Adrenal gland (tissue), 12 donors: ENCODE measurements around the gene CDHR5. TPM values are rescaled to one million over a fixed set of nuclear protein-coding genes. Genes with fewer than 3 reads are reported as not detected.

Experiments used
- DNase-seq, 7 donors: peaks; one replicate each; pipeline ENCODE4 v3.0.0-alpha.2; 2019 to 2020
- H3K27ac ChIP-seq, 5 donors: fragments of 200-600 bp; sonication (generic) in 4 of 5; 1 replicate in 3 of 5; 2 replicates in 2 of 5; pipeline versions ENCODE4 v1.5.1 to v1.8.0; 2016 to 2020; ENCODE audit warnings: mild to moderate bottlenecking in 1 of 5
- H3K27me3 ChIP-seq: fragments of 200-600 bp; 2 replicates; pipeline ENCODE4 v1.8.0; 2021
- H3K36me3 ChIP-seq, 2 donors: fragments of 200-600 bp; replicated peaks in 1 of 2; 1 replicate in 1 of 2; 2 replicates in 1 of 2; pipeline versions ENCODE4 v1.5.1 to v1.8.0; 2018 to 2022
- H3K4me1 ChIP-seq, 2 donors: fragments of 200-600 bp; replicated peaks in 1 of 2; 1 replicate in 1 of 2; 2 replicates in 1 of 2; pipeline versions ENCODE4 v1.5.1 to v1.8.0; 2018 to 2021
- H3K4me3 ChIP-seq, 4 donors: fragments of 200-600 bp; sonication (generic) in 3 of 4; one replicate each; pipeline ENCODE4 v1.5.1; 2016 to 2018
- H3K9me3 ChIP-seq, 3 donors: fragments of 200-600 bp; sonication (generic) in 1 of 3; replicated peaks in 1 of 3; 1 replicate in 2 of 3; 2 replicates in 1 of 3; pipeline versions ENCODE4 v1.5.1 to v1.8.0; 2016 to 2021
- CTCF ChIP-seq, 6 experiments: fragments of 450-650 bp in 4 of 6; fragments of 200-600 bp in 2 of 6; sonication (generic) in 1 of 6; IDR thresholded peaks; 1 replicate in 5 of 6; 2 replicates in 1 of 6; pipeline versions ENCODE4 v1.5.1 to v1.8.0; 2016 to 2021; ENCODE audit warnings: antibody characterized with exemption in 6 of 6, mild to moderate bottlenecking in 2 of 6, moderate library complexity in 1 of 6
- POLR2A ChIP-seq, 2 donors: fragments of 450-650 bp; IDR thresholded peaks; one replicate each; pipeline ENCODE4 v1.6.1; 2017; ENCODE audit warnings: antibody characterized with exemption in 2 of 2, mild to moderate bottlenecking in 2 of 2, moderate library complexity in 1 of 2
- WGBS, 4 donors: extraction: QIAGEN DNeasy Blood & Tissue Kit in 2 of 4; methylation state at CpG; one replicate each; pipeline versions ENCODE4 v1.1.5 to v1.1.7; 2013 to 2017; 5-methylcytosine and 5-hydroxymethylcytosine counted together
- intact Hi-C, 2 donors: fragments of 100-400 bp; cut with DNase I; formaldehyde crosslinking; loops; one replicate each; pipeline versions ENCODE4 v1.14.1 to v1.15.0; 2022 to 2023
- polyA plus RNA-seq, 3 donors: library from polyadenylated mRNA; stranded (reverse); fragments of 200-250 nt in 2 of 3; fragments of 350-450 nt in 1 of 3; fragmentation: Illumina TruSeq in 1 of 3; extraction: RNeasy Lipid Tissue Mini Kit (QIAGEN cat#74804) in 1 of 3; gene quantifications; one replicate each; pipeline ENCODE4 v1.2.3, GENCODE V29; 2013 to 2014
- total RNA-seq, 9 donors: library from RNA; depleted of rRNA in 4 of 9; stranded (reverse); fragments of >200 nt in 4 of 9; fragments of 120-200 nt in 1 of 9; fragmentation: NEBNext Ultra II Directional in 1 of 9; extraction: Animal tissue kit (Norgen Biotek cat#: 25700) in 1 of 9; gene quantifications; one replicate each; pipeline versions ENCODE4 v1.1.0 to v1.2.4, GENCODE V29; 2013 to 2023
- donor health status: healthy with polysubstance abuse.
- donor health status: Bipolar disorder and iron deficiency.
- donor health status: DM: yes; HTN: yes; CAD: no.
- donor health status: DM: no; HTN: no; CAD: no.
- donor health status: DM: no; HTN: no; CAD: no.
- donor health status: DM: yes; HTN: yes; CAD: no.

CDHR5 gene
- total and polyA plus RNA-seq, 12 donors: 0.31 to 5.2 (median 0.93) TPM; not detected in 1

GRCh38 chr11:625636-626268 lies 997 bp upstream of the CDHR5 start:
- Histone ChIP-seq H3K4me3 (no peak overlapping the region), H3K4me1 (peaks cover 0 to 6% of the 10 kb centered on the region in 2 donors), H3K27me3 (no peaks in the 10 kb centered on the region), H3K27ac (no peak overlapping the region), H3K36me3 (no peaks in the 10 kb centered on the region), H3K9me3 (no peaks in the 10 kb centered on the region)
- DNase-seq: peak in 1 of 7 donors; percentile 14
- intact Hi-C loops: no loop called here
- TF ChIP-seq CTCF (IDR thresholded peaks at IDR 0.05): no peak
- no peak for TF ChIP-seq POLR2A (IDR thresholded peaks at IDR 0.05)
- WGBS, 4 donors: 60 to 78% (median 70%) methylated on average over 4 to 22 of the region's 22 CpGs

GRCh38 chr11:623999-624704 lies 603 bp downstream of the CDHR5 start:
- Histone ChIP-seq H3K27ac (no peak overlapping the region), H3K9me3 (no peaks in the 10 kb centered on the region), H3K27me3 (no peaks in the 10 kb centered on the region), H3K4me3 (no peak overlapping the region), H3K36me3 (no peaks in the 10 kb centered on the region), H3K4me1 (peaks cover 0 to 6% of the 10 kb centered on the region in 2 donors)
- intact Hi-C loops: no loop called here
- WGBS, 4 donors: 65 to 84% (median 73%) methylated on average over 4 to 25 of the region's 25 CpGs
- peak in 4 of 7 donors; percentile 26 to 72 (median 58) for DNase-seq
- no peak for TF ChIP-seq CTCF (IDR thresholded peaks at IDR 0.05)
- no peak for TF ChIP-seq POLR2A (IDR thresholded peaks at IDR 0.05)

- no peak overlapping the region for H3K4me3 ChIP-seq
- H3K36me3 ChIP-seq: no peaks in the 10 kb centered on the region
- TF ChIP-seq CTCF (IDR thresholded peaks at IDR 0.05) (no peak), POLR2A (IDR thresholded peaks at IDR 0.05) (no peak)
- intact Hi-C loops: no loop called here
- DNase-seq: peak in 1 of 7 donors; percentile 17
- H3K27ac ChIP-seq: no peak overlapping the region
- no peaks in the 10 kb centered on the region for H3K9me3 ChIP-seq
- 79 to 93% (median 89%) methylated on average over 8 to 15 of the region's 15 CpGs for WGBS, 4 donors
- no peaks in the 10 kb centered on the region for H3K27me3 ChIP-seq
- peaks cover 0 to 6% of the 10 kb centered on the region in 2 donors for H3K4me1 ChIP-seq
Measured at GRCh38 chr11:623349-623869, 1.3 kb downstream of the CDHR5 start.

GRCh38 chr11:621838-622237 lies 2.9 kb downstream of the CDHR5 start:
- H3K9me3 ChIP-seq: no peaks in the 10 kb centered on the region
- H3K27ac ChIP-seq: no peak overlapping the region
- H3K4me3 ChIP-seq: no peak overlapping the region
- TF ChIP-seq POLR2A (IDR thresholded peaks at IDR 0.05) (no peak), CTCF (IDR thresholded peaks at IDR 0.05) (no peak)
- DNase-seq: no peak
- intact Hi-C loops: no loop called here
- H3K4me1 ChIP-seq: peaks cover 0 to 6% of the 10 kb centered on the region in 2 donors
- H3K36me3 ChIP-seq: no peaks in the 10 kb centered on the region
- H3K27me3 ChIP-seq: no peaks in the 10 kb centered on the region
- 86 to 91% (median 89%) methylated on average over 26 to 27 of the region's 27 CpGs for WGBS, 4 donors
